ENCODE data around the gene MSX1. TPM values are rescaled to one million over a fixed set of nuclear protein-coding genes. Genes with fewer than 3 reads are reported as not detected.
A peak's percentile ranks its signal among the peaks of the same experiment; 100 is the strongest.

Gene MSX1
- total RNA-seq, 2 donors from 2014 or later = 11.0 to 24.6 TPM

- Histone ChIP-seq H3K9me3 (no peaks in the 10 kb centered on the region), H3K4me1 (ENCODE audit: control insufficient read depth in 1 of 2, low read depth in 2 of 2) (peaks cover 15 to 25% of the 10 kb centered on the region in 2 donors), H3K27ac (no peak overlapping the region), H3K36me3 (no peaks in the 10 kb centered on the region), H3K4me3 (peak overlapping the region; percentile 73), H3K27me3 (replicated peaks; ENCODE audit: insufficient read depth) (peaks cover 21% of the 10 kb centered on the region)
- TF ChIP-seq CTCF (IDR thresholded peaks at IDR 0.05) = peak; percentile 17
- ATAC-seq (ENCODE audit: insufficient number of reproducible peaks, low FRiP score, low read depth) = peak; percentile 27
- peak; percentile 36 for DNase-seq (ENCODE audit: low spot score)
Measured at GRCh38 chr4:4852591-4853362, 6.7 kb upstream of the MSX1 start.

DNA sequence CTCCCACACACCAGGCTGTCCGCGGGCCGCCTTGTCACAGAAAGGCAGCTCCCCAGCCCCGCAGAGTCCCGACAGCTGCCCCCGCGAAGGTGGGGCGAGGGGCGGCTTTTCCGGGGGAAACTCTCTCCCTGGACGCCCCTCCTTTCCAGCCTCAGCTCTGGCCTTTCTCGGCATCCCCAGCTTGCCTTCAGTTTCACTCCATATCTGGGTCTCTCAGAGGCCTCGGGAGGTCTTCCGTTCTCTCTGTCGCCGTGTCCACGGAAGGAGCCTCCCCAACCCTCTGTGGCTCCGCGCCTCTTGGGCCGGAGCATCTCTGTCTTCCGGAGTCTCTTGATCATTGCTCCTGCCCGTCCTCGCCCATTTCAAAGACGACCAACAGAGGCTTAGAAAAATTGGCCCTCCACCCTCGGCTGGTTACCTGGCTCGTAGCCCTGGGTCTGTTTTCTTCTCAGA, 6.1 kb upstream of the MSX1 start:
- peaks cover 21% of the 10 kb centered on the region for H3K27me3 ChIP-seq (replicated peaks; ENCODE audit: insufficient read depth)
- no peaks in the 10 kb centered on the region for H3K9me3 ChIP-seq
- H3K4me3 ChIP-seq = peak overlapping the region; percentile 73
- no peaks in the 10 kb centered on the region for H3K36me3 ChIP-seq
- no peak for DNase-seq (ENCODE audit: low spot score)
- H3K27ac ChIP-seq = no peak overlapping the region
- ATAC-seq (ENCODE audit: insufficient number of reproducible peaks, low FRiP score, low read depth) = no peak
- no peak for TF ChIP-seq CTCF (IDR thresholded peaks at IDR 0.05)
- H3K4me1 ChIP-seq (ENCODE audit: control insufficient read depth in 1 of 2, low read depth in 2 of 2) = peaks cover 15 to 25% of the 10 kb centered on the region in 2 donors

- Histone ChIP-seq H3K27ac (no peak overlapping the region), H3K4me3 (peak overlapping the region; percentile 73), H3K36me3 (no peaks in the 10 kb centered on the region), H3K9me3 (no peaks in the 10 kb centered on the region), H3K27me3 (replicated peaks; ENCODE audit: insufficient read depth) (peaks cover 21% of the 10 kb centered on the region), H3K4me1 (ENCODE audit: control insufficient read depth in 1 of 2, low read depth in 2 of 2) (peaks cover 15 to 25% of the 10 kb centered on the region in 2 donors)
- DNase-seq (ENCODE audit: low spot score) (no peak), ATAC-seq (ENCODE audit: insufficient number of reproducible peaks, low FRiP score, low read depth) (no peak)
- no peak for TF ChIP-seq CTCF (IDR thresholded peaks at IDR 0.05)
Measured at GRCh38 chr4:4853921-4854648, 5.4 kb upstream of the MSX1 start.

DNA sequence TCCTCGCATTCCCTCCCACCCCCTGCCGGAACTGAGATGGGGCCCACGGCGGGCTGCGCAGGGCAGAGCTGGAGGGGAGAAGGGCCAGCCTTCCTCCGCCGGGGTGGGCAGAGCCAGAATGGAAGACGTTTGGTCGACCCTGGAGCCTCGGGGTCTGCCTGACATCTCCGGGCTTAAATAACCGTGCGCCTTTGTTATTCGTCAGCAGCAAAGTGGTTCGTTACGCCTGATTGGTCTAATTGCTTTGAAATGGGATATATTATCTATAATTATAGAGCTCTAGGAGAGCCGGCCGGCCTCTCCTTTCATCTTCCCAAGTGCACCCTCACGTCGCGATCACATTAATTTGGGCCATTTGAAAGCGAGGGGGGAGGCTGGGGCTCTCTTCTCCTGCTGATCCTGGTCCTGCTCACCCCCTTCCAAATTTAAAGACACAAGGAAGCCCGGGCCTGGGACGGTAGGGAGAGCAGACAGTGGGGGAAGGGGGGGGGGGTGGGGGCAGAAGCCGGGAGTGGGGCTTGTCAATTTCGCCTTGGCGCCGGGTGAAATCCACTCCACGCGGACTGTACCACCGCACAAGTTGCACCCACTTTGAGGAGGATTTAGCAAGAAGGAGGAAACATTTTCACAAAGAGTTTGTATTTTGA, 4.7 kb upstream of the MSX1 start:
- no peak for TF ChIP-seq CTCF (IDR thresholded peaks at IDR 0.05)
- Histone ChIP-seq H3K4me1 (ENCODE audit: control insufficient read depth in 1 of 2, low read depth in 2 of 2) (peaks cover 15 to 25% of the 10 kb centered on the region in 2 donors), H3K36me3 (no peaks in the 10 kb centered on the region), H3K9me3 (no peaks in the 10 kb centered on the region), H3K4me3 (no peak overlapping the region), H3K27ac (no peak overlapping the region), H3K27me3 (replicated peaks; ENCODE audit: insufficient read depth) (peaks cover 21% of the 10 kb centered on the region)
- ATAC-seq (ENCODE audit: insufficient number of reproducible peaks, low FRiP score, low read depth) (no peak), DNase-seq (ENCODE audit: low spot score) (no peak)

Measured in thoracic aorta (tissue), 2 donors.